Natural killer cell (primary cell): ENCODE measurements around the gene DOCK10. TPM values are rescaled to one million over a fixed set of nuclear protein-coding genes. Genes with fewer than 3 reads are reported as not detected.
A peak's percentile ranks its signal among the peaks of the same experiment; 100 is the strongest.

Experiments used
- ATAC-seq, 3 donors: fragments of 150-1000 bp in 2 of 3; fragments of 200-7000 bp in 1 of 3; cut with Tn5 transposase; 1 replicate in 1 of 3; 2 replicates in 2 of 3; pipeline ENCODE4 v1.10.0; 2021; ENCODE audit warnings: mild to moderate bottlenecking in 2 of 3, moderate library complexity in 2 of 3
- DNase-seq, 2 donors: peaks; one replicate each; pipeline versions ENCODE4 v3.0.0 to v3.0.0-alpha.2; 2013 to 2021; ENCODE audit warnings: mixed read lengths in 1 of 2
- H3K27ac ChIP-seq: one replicate; pipeline ENCODE4 v1.5.1; 2013; ENCODE audit warnings: mild to moderate bottlenecking, low read length
- H3K27me3 ChIP-seq: one replicate; pipeline ENCODE4 v1.6.1; 2013; ENCODE audit warnings: low read length; ENCODE audit not compliant: control insufficient read depth, insufficient read depth
- H3K36me3 ChIP-seq: one replicate; pipeline ENCODE4 v1.6.1; 2013; ENCODE audit warnings: low read length; ENCODE audit not compliant: control insufficient read depth, insufficient read depth
- H3K4me1 ChIP-seq: one replicate; pipeline ENCODE4 v1.6.1; 2013; ENCODE audit warnings: low read length; ENCODE audit not compliant: control insufficient read depth, insufficient read depth
- H3K4me3 ChIP-seq: one replicate; pipeline ENCODE4 v1.5.1; 2013; ENCODE audit warnings: low read length
- H3K9me3 ChIP-seq: one replicate; pipeline ENCODE4 v1.6.1; 2013; ENCODE audit warnings: low read length; ENCODE audit not compliant: control insufficient read depth, insufficient read depth
- H3K27ac Mint-ChIP-seq, 2 donors: one replicate each; pipeline ENCODE4 v1.8.0; 2022; ENCODE audit warnings: mild to moderate bottlenecking in 2 of 2, mixed read lengths in 2 of 2, moderate library complexity in 1 of 2
- H3K27me3 Mint-ChIP-seq, 2 donors: one replicate each; pipeline ENCODE4 v1.8.0; 2022; ENCODE audit warnings: low read depth in 2 of 2, mixed read lengths in 2 of 2
- H3K36me3 Mint-ChIP-seq: one replicate; pipeline ENCODE4 v1.8.0; 2022; ENCODE audit warnings: mixed read lengths
- H3K4me1 Mint-ChIP-seq, 2 donors: one replicate each; pipeline ENCODE4 v1.8.0; 2022; ENCODE audit warnings: mixed read lengths in 2 of 2
- H3K4me3 Mint-ChIP-seq: one replicate; pipeline ENCODE4 v1.8.0; 2022; ENCODE audit warnings: mild to moderate bottlenecking, moderate library complexity, mixed read lengths
- H3K9me3 Mint-ChIP-seq, 2 donors: one replicate each; pipeline ENCODE4 v1.8.0; 2022; ENCODE audit warnings: mixed read lengths in 2 of 2
- CTCF ChIP-seq: fragments of 200-600 bp; IDR thresholded peaks from one replicate; pipeline ENCODE4 v1.8.0; 2022; ENCODE audit warnings: antibody characterized with exemption
- WGBS: methylation state at CpG from one replicate; pipeline ENCODE4 v1.1.7; 2013; ENCODE audit warnings: missing lambda C conversion rate; ENCODE audit not compliant: insufficient coverage; 5-methylcytosine and 5-hydroxymethylcytosine counted together
- intact Hi-C: fragments of 100-400 bp; cut with micrococcal nuclease; formaldehyde crosslinking; loops from one replicate; pipeline ENCODE4 v1.14.2; 2022
- total RNA-seq, 4 donors: library from RNA; stranded (reverse); fragments of 120-200 nt in 1 of 4; gene quantifications; one replicate each; pipeline versions ENCODE4 v1.2.3 to v1.2.4, GENCODE V29; 2013 to 2022

The DOCK10 gene
- total RNA-seq, 3 donors from 2014 or later (not counting 1 experiment from before 2014, with no cell fraction given): 181 to 213 (median 182) TPM

- Histone ChIP-seq H3K9me3 (no peaks in the 10 kb centered on the region), H3K27ac (no peak overlapping the region), H3K4me1 (no peaks in the 10 kb centered on the region), H3K4me3 (no peak overlapping the region), H3K36me3 (peaks cover 70% of the 10 kb centered on the region), H3K27me3 (no peaks in the 10 kb centered on the region)
- Mint-ChIP-seq H3K9me3 (no peaks in the 10 kb centered on the region), H3K27ac (peak overlapping the region in 1 of 2 donors; percentile 18), H3K4me1 (peaks cover 5 to 13% of the 10 kb centered on the region in 2 donors), H3K4me3 (no peak overlapping the region), H3K36me3 (peaks cover 7% of the 10 kb centered on the region), H3K27me3 (no peaks in the 10 kb centered on the region)
- intact Hi-C loops: loop anchor here (5.0 kb wide), 1 partner anchor 885 kb away; no protein-coding TSS in a partner anchor
- DNase-seq: no peak
- ATAC-seq: no peak
- TF ChIP-seq CTCF: no peak
- 95% methylated on average over 6 of the region's 6 CpGs for WGBS
Observed at GRCh38 chr2:224776795-224777558, 265.3 kb downstream of the DOCK10 start.

GRCh38 chr2:224775647-224776046 is 266.6 kb downstream of the DOCK10 start:
- Histone ChIP-seq H3K27me3 (no peaks in the 10 kb centered on the region), H3K27ac (no peak overlapping the region), H3K9me3 (no peaks in the 10 kb centered on the region), H3K4me3 (no peak overlapping the region), H3K36me3 (peaks cover 73% of the 10 kb centered on the region), H3K4me1 (no peaks in the 10 kb centered on the region)
- Mint-ChIP-seq H3K4me3 (no peak overlapping the region), H3K36me3 (peaks cover 7% of the 10 kb centered on the region), H3K9me3 (no peaks in the 10 kb centered on the region), H3K4me1 (peaks cover 5 to 13% of the 10 kb centered on the region in 2 donors), H3K27me3 (no peaks in the 10 kb centered on the region), H3K27ac (no peak overlapping the region)
- WGBS: 100% methylated on average over 1 of the region's 1 CpG
- DNase-seq (no peak), ATAC-seq (no peak)
- no peak for TF ChIP-seq CTCF
- intact Hi-C loops: loop anchor here (5.0 kb wide), 1 partner anchor 887 kb away; no protein-coding TSS in a partner anchor

- DNase-seq (no peak), ATAC-seq (no peak)
- H3K4me1 ChIP-seq: no peaks in the 10 kb centered on the region
- H3K27me3 ChIP-seq: no peaks in the 10 kb centered on the region
- Mint-ChIP-seq H3K4me3 (no peak overlapping the region), H3K27me3 (no peaks in the 10 kb centered on the region), H3K36me3 (peaks cover 7% of the 10 kb centered on the region), H3K9me3 (no peaks in the 10 kb centered on the region), H3K4me1 (peaks cover 5 to 13% of the 10 kb centered on the region in 2 donors), H3K27ac (no peak overlapping the region)
- 99% methylated on average over 15 of the region's 15 CpGs for WGBS
- peaks cover 78% of the 10 kb centered on the region for H3K36me3 ChIP-seq
- H3K9me3 ChIP-seq: no peaks in the 10 kb centered on the region
- H3K27ac ChIP-seq: no peak overlapping the region
- H3K4me3 ChIP-seq: no peak overlapping the region
- no peak for TF ChIP-seq CTCF
- intact Hi-C loops: loop anchor here (5.0 kb wide), 1 partner anchor 888 kb away; no protein-coding TSS in a partner anchor
Observed at GRCh38 chr2:224774735-224775134, 267.5 kb downstream of the DOCK10 start.
